H1 (cell line): ENCODE measurements around the gene LRRC55. TPM values are rescaled to one million over a fixed set of nuclear protein-coding genes. Genes with fewer than 3 reads are reported as not detected.

Experiments used
- CTCF ChIA-PET: fragments of 300-600 bp; sonication (Branson Sonifier 250); formaldehyde crosslinking; loops from one replicate; lab custom pipeline; 2021; ENCODE audit not compliant: partially characterized antibody; lab: Charles Lee
- POLR2A ChIA-PET: fragments of 300-600 bp; sonication (Branson Sonifier 250); formaldehyde crosslinking; loops from one replicate; lab custom pipeline; 2021; ENCODE audit warnings: inconsistent platforms; ENCODE audit not compliant: partially characterized antibody; lab: Charles Lee
- DNase-seq, 2 experiments: peaks; one replicate each; pipeline versions ENCODE4 v3.0.0 to v3.0.0-alpha.2; 2010 to 2022; ENCODE audit warnings: low spot score in 2 of 2, low read depth in 1 of 2, mixed read lengths in 1 of 2
- FAIRE-seq: peaks from 2 replicates; lab custom pipeline; 2011; peaks lifted over from hg19 to GRCh38; lab: Jason Lieb, UNC
- H2AFZ ChIP-seq: 2 replicates; pipeline ENCODE4 v1.8.1; 2012; ENCODE audit warnings: low read length, inconsistent platforms
- H2AK5ac ChIP-seq: 2 replicates; pipeline ENCODE4 v1.6.1; 2013; ENCODE audit warnings: low read depth, low read length
- H2BK120ac ChIP-seq: replicated peaks from 2 replicates; pipeline ENCODE3; 2013; ENCODE audit warnings: low read depth, low read length, inconsistent platforms
- H2BK12ac ChIP-seq: 2 replicates; pipeline ENCODE4 v1.6.1; 2013; ENCODE audit warnings: low read depth, low read length
- H2BK15ac ChIP-seq: 2 replicates; pipeline ENCODE4 v1.6.1; 2013; ENCODE audit warnings: low read length
- H2BK20ac ChIP-seq: 2 replicates; pipeline ENCODE4 v1.6.1; 2013; ENCODE audit warnings: low read length
- H2BK5ac ChIP-seq: 2 replicates; pipeline ENCODE4 v1.6.1; 2013; ENCODE audit warnings: low read depth, low read length
- H3K14ac ChIP-seq: 2 replicates; pipeline ENCODE4 v1.6.1; 2013; ENCODE audit warnings: inconsistent platforms; ENCODE audit not compliant: insufficient read length
- H3K18ac ChIP-seq: 2 replicates; pipeline ENCODE4 v1.6.1; 2013; ENCODE audit warnings: low read length; ENCODE audit errors: extremely low read depth
- H3K23ac ChIP-seq: 2 replicates; pipeline ENCODE4 v1.6.1; 2013; ENCODE audit warnings: inconsistent platforms; ENCODE audit not compliant: insufficient read length
- H3K23me2 ChIP-seq: 2 replicates; pipeline ENCODE4 v1.6.1; 2013; ENCODE audit warnings: low read depth, low read length
- H3K27ac ChIP-seq: 2 replicates; pipeline ENCODE4 v1.6.1; 2011; ENCODE audit warnings: low read depth, low read length, inconsistent platforms
- H3K27me3 ChIP-seq, 4 experiments: replicated peaks in 1 of 4; 1 replicate in 1 of 4; 2 replicates in 3 of 4; pipeline versions ENCODE4 v1.6.1 to v1.8.1; 2011 to 2013; ENCODE audit warnings: low read length in 3 of 4, mild to moderate bottlenecking in 3 of 4, inconsistent platforms in 2 of 4, mixed read lengths in 2 of 4, moderate library complexity in 1 of 4; ENCODE audit not compliant: control insufficient read depth in 3 of 4, insufficient read depth in 3 of 4; ENCODE audit errors: extremely low read depth in 1 of 4
- H3K36me3 ChIP-seq, 4 experiments: 2 replicates each; pipeline versions ENCODE4 v1.6.1 to v1.8.1; 2011 to 2013; ENCODE audit warnings: mild to moderate bottlenecking in 4 of 4, low read length in 3 of 4, moderate library complexity in 2 of 4, control low read depth in 1 of 4, inconsistent platforms in 1 of 4; ENCODE audit not compliant: insufficient read depth in 4 of 4, control insufficient read depth in 2 of 4
- H3K4ac ChIP-seq: replicated peaks from 2 replicates; pipeline ENCODE3; 2013; ENCODE audit warnings: low read length, low read depth, mixed read lengths, inconsistent platforms; ENCODE audit not compliant: insufficient read length
- H3K4me1 ChIP-seq, 4 experiments: replicated peaks in 1 of 4; 1 replicate in 1 of 4; 2 replicates in 3 of 4; pipeline versions ENCODE4 v1.6.1 to v1.8.1; 2011 to 2013; ENCODE audit warnings: low read length in 3 of 4, inconsistent platforms in 2 of 4, mixed read lengths in 1 of 4; ENCODE audit not compliant: insufficient read depth in 4 of 4, control insufficient read depth in 3 of 4
- H3K4me2 ChIP-seq, 2 experiments: 2 replicates each; pipeline versions ENCODE4 v1.6.1 to v1.8.1; 2011 to 2013; ENCODE audit warnings: low read depth in 2 of 2, low read length in 2 of 2, control low read depth in 1 of 2, inconsistent platforms in 1 of 2, mild to moderate bottlenecking in 1 of 2; ENCODE audit not compliant: insufficient read depth in 1 of 2
- H3K4me3 ChIP-seq, 4 experiments: fragments of 200-600, 300-600 bp in 1 of 4; sonication (generic), shearing (Covaris generic), sonication (Bioruptor Twin) in 1 of 4; 2 replicates each; pipeline versions ENCODE4 v1.5.1 to v1.8.1; 2011 to 2016; ENCODE audit warnings: low read length in 4 of 4, low read depth in 3 of 4, control low read depth in 2 of 4, inconsistent platforms in 2 of 4, mild to moderate bottlenecking in 2 of 4, mixed read lengths in 1 of 4, moderate library complexity in 1 of 4; ENCODE audit not compliant: insufficient read depth in 2 of 4; ENCODE audit errors: extremely low read depth in 1 of 4
- H3K56ac ChIP-seq: replicated peaks from 2 replicates; pipeline ENCODE3; 2013; ENCODE audit warnings: low read depth, mild to moderate bottlenecking, mixed read lengths, low read length, inconsistent platforms; ENCODE audit not compliant: insufficient read length
- H3K79me1 ChIP-seq: 2 replicates; pipeline ENCODE4 v1.6.1; 2013; ENCODE audit warnings: low read depth, low read length, control low read depth
- H3K79me2 ChIP-seq, 2 experiments: 2 replicates each; pipeline versions ENCODE4 v1.6.1 to v1.8.1; 2012 to 2013; ENCODE audit warnings: low read length in 2 of 2, mild to moderate bottlenecking in 2 of 2, inconsistent platforms in 1 of 2; ENCODE audit not compliant: insufficient read depth in 2 of 2, control insufficient read depth in 1 of 2
- H3K9ac ChIP-seq, 4 experiments: replicated peaks in 1 of 4; 1 replicate in 1 of 4; 2 replicates in 3 of 4; pipeline versions ENCODE4 v1.6.1 to v1.8.1; 2011 to 2013; ENCODE audit warnings: low read depth in 3 of 4, low read length in 3 of 4, control low read depth in 2 of 4, mild to moderate bottlenecking in 2 of 4, moderate library complexity in 2 of 4, inconsistent platforms in 1 of 4; ENCODE audit errors: extremely low read depth in 1 of 4
- H3K9me3 ChIP-seq, 2 experiments: 2 replicates each; pipeline versions ENCODE4 v1.6.1 to v1.8.1; 2012 to 2013; ENCODE audit warnings: mild to moderate bottlenecking in 2 of 2, moderate library complexity in 2 of 2, control low read depth in 1 of 2, inconsistent platforms in 1 of 2, low read depth in 1 of 2, low read length in 1 of 2, mixed read lengths in 1 of 2; ENCODE audit not compliant: insufficient read depth in 2 of 2
- H4K20me1 ChIP-seq, 2 experiments: replicated peaks in 1 of 2; 2 replicates each; pipeline versions ENCODE3 to v1.8.1; 2011 to 2013; ENCODE audit warnings: inconsistent platforms in 2 of 2, low read length in 2 of 2, mild to moderate bottlenecking in 1 of 2; ENCODE audit not compliant: insufficient read depth in 2 of 2, control insufficient read depth in 1 of 2
- H4K5ac ChIP-seq: 2 replicates; pipeline ENCODE4 v1.6.1; 2013; ENCODE audit warnings: low read length, low read depth, mixed read lengths, inconsistent platforms; ENCODE audit not compliant: insufficient read length
- H4K8ac ChIP-seq: 2 replicates; pipeline ENCODE4 v1.8.0; 2013; ENCODE audit warnings: mild to moderate bottlenecking, moderate library complexity, low read length, inconsistent platforms; ENCODE audit not compliant: insufficient read depth; ENCODE audit errors: extremely low read depth
- H4K91ac ChIP-seq: replicated peaks from 2 replicates; pipeline ENCODE3; 2013; ENCODE audit warnings: low read length, mixed read lengths, inconsistent platforms; ENCODE audit not compliant: insufficient read length
- BRCA1 ChIP-seq: IDR thresholded peaks from 2 replicates; pipeline ENCODE4 v1.6.1; 2012; ENCODE audit warnings: low read depth, low read length, improper control_type of control experiment
- MAFK ChIP-seq: IDR thresholded peaks from 2 replicates; pipeline ENCODE4 v1.6.1; 2012; ENCODE audit warnings: low read depth, mild to moderate bottlenecking, improper control_type of control experiment, low read length
- MAX ChIP-seq: IDR thresholded peaks from 2 replicates; pipeline ENCODE4 v1.6.1; 2012; ENCODE audit warnings: inconsistent platforms
- NRF1 ChIP-seq: IDR thresholded peaks from 2 replicates; pipeline ENCODE4 v1.6.1; 2011; ENCODE audit warnings: mild to moderate bottlenecking, low read depth, low read length, improper control_type of control experiment
- RXRA ChIP-seq: IDR thresholded peaks from 2 replicates; pipeline ENCODE4 v1.6.1; 2011; ENCODE audit warnings: low read depth, mild to moderate bottlenecking, low read length, moderate library complexity; ENCODE audit not compliant: insufficient read depth
- SAP30 ChIP-seq: fragments of 300-600 bp; sonication (generic); IDR thresholded peaks from 2 replicates; pipeline ENCODE4 v1.7.1; 2012; ENCODE audit warnings: low read length, moderate library complexity, mild to moderate bottlenecking, inconsistent platforms; ENCODE audit not compliant: insufficient read depth, insufficient replicate concordance
- SIX5 ChIP-seq: IDR thresholded peaks from 2 replicates; pipeline ENCODE4 v1.6.1; 2011; ENCODE audit warnings: mild to moderate bottlenecking, low read depth, low read length
- TAF1 ChIP-seq: IDR thresholded peaks from 2 replicates; pipeline ENCODE4 v1.6.1; 2011; ENCODE audit warnings: mild to moderate bottlenecking, low read depth, low read length
- TBP ChIP-seq: IDR thresholded peaks from 2 replicates; pipeline ENCODE4 v1.6.1; 2011; ENCODE audit warnings: low read depth, low read length, improper control_type of control experiment
- WGBS, 2 experiments: shearing (Covaris generic) in 1 of 2; methylation state at CpG; one replicate each; pipeline versions ENCODE4 v1.1.6 to v1.1.7; 2013 to 2015; ENCODE audit warnings: low lambda C conversion rate in 2 of 2, mixed read lengths in 2 of 2, inconsistent platforms in 1 of 2, low coverage in 1 of 2, missing lambda C conversion rate in 1 of 2; ENCODE audit not compliant: insufficient replicate concordance in 2 of 2, insufficient coverage in 1 of 2, insufficient read length in 1 of 2; ENCODE audit errors: extremely low coverage in 1 of 2, missing lambda C conversion rate in 1 of 2; 5-methylcytosine and 5-hydroxymethylcytosine counted together
- polyA plus RNA-seq, 7 experiments: library from polyadenylated mRNA; depleted of rRNA in 3 of 7; stranded (reverse) in 5 of 7; unstranded in 2 of 7; fragments of >200 nt in 5 of 7; fragments of 200-250 nt in 2 of 7; gene quantifications; 1 replicate in 5 of 7; 2 replicates in 1 of 7; 4 replicates in 1 of 7; pipeline versions ENCODE4 v1.2.1 to v1.2.3, GENCODE V29; 2011 to 2013; ENCODE audit warnings: missing spikeins in 2 of 7, mixed read lengths in 2 of 7
- total RNA-seq: library from RNA; stranded (reverse); fragmentation: NEBNext Ultra II Directional; extraction: Animal tissue kit (Norgen Biotek cat#: 25700); gene quantifications from 2 replicates; pipeline ENCODE4 v1.2.1, GENCODE V29; 2021

Gene LRRC55
- total and polyA plus RNA-seq, 2 of the 8 experiments (the other 6 are each of a cell fraction or from before 2014, with no cell fraction given): 0.62 to 1.1 TPM

GRCh38 chr11:57160665-57161064, 21.1 kb upstream of the LRRC55 start:
- Histone ChIP-seq H2BK5ac (no peak overlapping the region), H3K23ac (no peak overlapping the region), H3K23me2 (no peaks in the 10 kb centered on the region), H3K4ac (no peak overlapping the region), H3K9me3 (no peaks in the 10 kb centered on the region), H3K4me1 (peaks cover 2 to 6% (median 5%) of the 10 kb centered on the region in 4 experiments), H2BK120ac (no peak overlapping the region), H2BK20ac (no peak overlapping the region), H2AK5ac (no peak overlapping the region), H4K5ac (no peak overlapping the region), H3K27me3 (peaks cover 0 to 2% (median under 1%) of the 10 kb centered on the region in 4 experiments; a peak in 3 of 7 replicates), H2BK12ac (no peak overlapping the region), H3K79me2 (no peaks in the 10 kb centered on the region), H3K4me2 (no peak overlapping the region), H4K20me1 (no peaks in the 10 kb centered on the region), H3K14ac (no peak overlapping the region), H3K79me1 (no peaks in the 10 kb centered on the region), H3K56ac (no peak overlapping the region), H3K36me3 (no peaks in the 10 kb centered on the region), H3K27ac (no peak overlapping the region), H3K4me3 (no peak overlapping the region), H3K18ac (no peak overlapping the region), H3K9ac (no peak overlapping the region), H2BK15ac (no peak overlapping the region), H4K91ac (no peak overlapping the region), H2AFZ (no peak overlapping the region), H4K8ac (no peak overlapping the region)
- DNase-seq: no peak
- no peak for FAIRE-seq
- ChIA-PET CTCF (interaction anchor here (1.3 to 1.8 kb wide), 2 partner anchors 30 to 88 kb away, joined by 3 to 5 read pairs; no protein-coding TSS in a partner anchor), POLR2A (no interaction called here)
- TF ChIP-seq MAX (no peak), BRCA1 (no peak), TBP (no peak), TAF1 (no peak), MAFK (no peak), NRF1 (no peak), RXRA (no peak), SIX5 (no peak), SAP30 (no peak)
- 83% methylated on average over 2 of the region's 2 CpGs; no CpG with 5 or more reads in 1 of the 2 experiments for WGBS, 2 experiments
